Brain microvascular endothelial cell (primary cell): ENCODE results near the gene SRRM2.

ENCODE experiments used
- DNase-seq: peaks from one replicate; pipeline ENCODE4 v3.0.0-alpha.2; 2020
- H3K27ac ChIP-seq: fragments of 250-450 bp; sonication (Bioruptor Pico); 2 replicates; pipeline ENCODE4 v1.5.1; 2020; ENCODE audit warnings: mild to moderate bottlenecking, moderate library complexity
- H3K27me3 ChIP-seq: fragments of 250-450 bp; sonication (Bioruptor Pico); replicated peaks from 2 replicates; pipeline ENCODE4 v1.5.1; 2020; ENCODE audit warnings: mild to moderate bottlenecking
- H3K36me3 ChIP-seq: fragments of 250-450 bp; sonication (Bioruptor Pico); replicated peaks from 2 replicates; pipeline ENCODE4 v1.5.1; 2020; ENCODE audit warnings: mild to moderate bottlenecking
- H3K4me3 ChIP-seq: 2 replicates; pipeline ENCODE4 v1.5.1; 2011; ENCODE audit warnings: low read depth, mild to moderate bottlenecking, control low read depth, low read length, moderate library complexity
- in situ Hi-C: cut with HindIII; loops from 2 replicates; pipeline ENCODE4 v1.10.0; 2017; ENCODE audit warnings: low sequenced_read_pairs, low pct_ligation_motif_present
- TF ChIP-seq, protein P1 (sequence below): IDR thresholded peaks from 2 replicates; pipeline ENCODE4 v1.5.1; 2011; ENCODE audit warnings: low read depth, mild to moderate bottlenecking, moderate library complexity, low read length, control low read depth, inconsistent platforms; ENCODE audit errors: missing control alignments

The SRRM2 gene

DNA sequence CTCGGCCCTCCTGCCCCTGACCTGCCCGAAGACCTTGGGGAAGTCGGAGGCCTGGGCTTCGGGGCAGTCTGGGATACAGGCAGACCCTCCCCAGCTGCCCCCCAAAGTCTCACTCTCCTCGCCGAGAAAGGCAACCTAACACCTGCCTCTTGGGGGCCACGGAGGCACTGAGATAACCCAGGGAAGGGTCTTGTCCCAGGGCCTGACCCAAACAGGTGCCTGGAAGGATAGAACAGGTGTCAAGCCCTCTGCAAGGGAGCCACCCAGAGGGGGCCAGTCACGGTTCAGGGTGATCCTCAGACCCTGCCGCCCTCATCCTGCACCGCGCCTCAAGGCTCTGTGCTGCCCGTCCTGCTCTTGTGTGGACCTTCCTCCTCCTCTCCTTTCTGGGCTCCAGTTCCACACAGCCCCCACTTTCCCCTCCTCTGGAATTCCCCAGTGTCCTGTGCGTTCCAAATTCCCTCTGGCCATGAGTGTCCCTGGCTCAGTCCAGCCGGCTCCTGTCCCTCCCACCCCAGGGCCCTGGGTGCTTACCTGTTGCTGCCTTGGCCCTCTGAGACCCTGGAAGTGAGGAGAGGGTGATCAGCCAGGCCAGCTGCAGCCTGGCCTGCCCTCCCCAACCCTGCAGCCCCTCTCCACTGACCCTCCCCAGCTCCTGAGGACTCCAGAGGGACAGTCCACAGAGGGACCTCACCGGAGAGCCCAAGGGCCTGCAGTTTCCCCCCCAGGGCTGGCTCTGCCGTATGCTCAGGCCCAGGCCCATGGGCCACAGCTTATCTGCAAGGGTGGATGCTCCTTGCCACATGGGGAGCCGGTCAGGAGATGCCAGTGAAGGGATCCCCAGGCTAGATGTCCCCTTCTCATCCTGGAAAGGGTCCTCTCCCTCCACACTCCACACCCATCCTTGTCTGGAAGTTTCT, 36.2 kb upstream of the SRRM2 start:
- TF ChIP-seq, protein P1, sequence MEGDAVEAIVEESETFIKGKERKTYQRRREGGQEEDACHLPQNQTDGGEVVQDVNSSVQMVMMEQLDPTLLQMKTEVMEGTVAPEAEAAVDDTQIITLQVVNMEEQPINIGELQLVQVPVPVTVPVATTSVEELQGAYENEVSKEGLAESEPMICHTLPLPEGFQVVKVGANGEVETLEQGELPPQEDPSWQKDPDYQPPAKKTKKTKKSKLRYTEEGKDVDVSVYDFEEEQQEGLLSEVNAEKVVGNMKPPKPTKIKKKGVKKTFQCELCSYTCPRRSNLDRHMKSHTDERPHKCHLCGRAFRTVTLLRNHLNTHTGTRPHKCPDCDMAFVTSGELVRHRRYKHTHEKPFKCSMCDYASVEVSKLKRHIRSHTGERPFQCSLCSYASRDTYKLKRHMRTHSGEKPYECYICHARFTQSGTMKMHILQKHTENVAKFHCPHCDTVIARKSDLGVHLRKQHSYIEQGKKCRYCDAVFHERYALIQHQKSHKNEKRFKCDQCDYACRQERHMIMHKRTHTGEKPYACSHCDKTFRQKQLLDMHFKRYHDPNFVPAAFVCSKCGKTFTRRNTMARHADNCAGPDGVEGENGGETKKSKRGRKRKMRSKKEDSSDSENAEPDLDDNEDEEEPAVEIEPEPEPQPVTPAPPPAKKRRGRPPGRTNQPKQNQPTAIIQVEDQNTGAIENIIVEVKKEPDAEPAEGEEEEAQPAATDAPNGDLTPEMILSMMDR = no peak
- Histone ChIP-seq H3K4me3 (no peak overlapping the region), H3K27me3 (no peaks in the 10 kb centered on the region), H3K27ac (no peak overlapping the region), H3K36me3 (no peaks in the 10 kb centered on the region)
- DNase-seq = no peak
- in situ Hi-C loops = no loop called here

DNA sequence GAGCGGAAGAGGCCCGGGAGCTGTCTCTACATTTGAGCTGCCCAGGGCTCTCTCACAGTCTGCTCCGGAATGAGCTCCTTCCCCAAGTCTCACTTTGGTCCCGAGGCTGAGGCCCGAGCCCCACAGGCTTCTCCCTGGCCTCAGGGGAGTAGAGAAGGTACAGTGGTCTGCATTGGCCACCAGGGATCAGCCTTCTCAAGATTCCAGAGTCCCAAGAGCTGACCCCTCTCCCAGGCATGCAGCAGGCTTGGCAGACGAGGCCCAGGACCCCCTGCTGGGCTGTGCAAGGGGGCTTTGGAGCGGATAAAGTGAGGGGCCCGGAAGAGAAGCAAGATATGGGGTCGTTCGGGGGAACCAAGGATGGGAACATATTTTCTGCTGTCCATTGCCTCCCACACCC, 35.5 kb upstream of the SRRM2 start:
- Histone ChIP-seq H3K36me3 (no peaks in the 10 kb centered on the region), H3K27ac (no peak overlapping the region), H3K27me3 (no peaks in the 10 kb centered on the region), H3K4me3 (no peak overlapping the region)
- in situ Hi-C loops = no loop called here
- no peak for DNase-seq
- TF ChIP-seq, protein P1 = peak; percentile 1

DNA sequence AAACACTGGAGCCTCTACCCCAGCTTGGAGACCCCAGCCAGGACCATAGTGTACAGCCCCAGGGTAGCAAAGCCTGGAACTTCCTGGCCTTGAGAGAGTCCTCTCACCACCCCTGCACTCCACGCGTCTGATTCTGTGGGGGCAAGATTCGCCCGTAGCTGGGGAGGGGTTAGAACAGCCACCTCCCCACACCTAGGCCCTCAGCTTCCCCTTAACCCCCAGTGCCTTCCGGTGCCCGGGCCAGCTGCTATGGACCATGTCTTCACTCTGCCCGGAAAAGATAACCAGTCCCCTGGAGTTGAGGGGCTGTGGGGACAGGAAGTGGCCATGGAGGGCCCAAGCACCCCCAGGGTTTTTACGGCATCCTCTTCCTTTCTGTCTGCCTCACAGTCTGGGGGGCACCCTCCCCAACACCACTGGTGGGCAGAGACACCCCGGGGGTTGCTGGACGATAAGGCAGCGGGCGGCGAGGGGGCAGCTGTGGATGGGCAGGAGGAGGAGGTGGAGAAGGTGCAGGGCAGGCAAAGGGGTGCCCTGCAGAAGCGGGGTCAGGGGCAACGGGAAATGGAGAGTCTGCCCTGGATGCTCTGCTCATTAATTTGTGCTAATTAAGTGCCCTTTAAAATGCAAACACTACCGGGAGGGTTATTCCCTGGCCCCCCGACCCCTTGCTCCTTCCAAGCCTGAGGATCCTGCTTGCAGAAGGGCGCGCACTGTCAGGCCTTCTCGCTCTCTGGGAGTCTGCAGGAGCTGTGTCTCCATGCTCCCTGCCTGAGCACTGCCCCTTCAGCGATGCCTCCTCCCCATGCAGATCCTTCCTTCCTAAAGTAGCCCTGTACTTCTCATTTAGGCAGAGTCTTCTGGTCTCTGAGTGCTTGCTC, 34.8 kb upstream of the SRRM2 start:
- Histone ChIP-seq H3K4me3 (no peak overlapping the region), H3K27me3 (no peaks in the 10 kb centered on the region), H3K27ac (no peak overlapping the region), H3K36me3 (no peaks in the 10 kb centered on the region)
- TF ChIP-seq, protein P1 = no peak
- DNase-seq = no peak
- in situ Hi-C loops = no loop called here

DNA sequence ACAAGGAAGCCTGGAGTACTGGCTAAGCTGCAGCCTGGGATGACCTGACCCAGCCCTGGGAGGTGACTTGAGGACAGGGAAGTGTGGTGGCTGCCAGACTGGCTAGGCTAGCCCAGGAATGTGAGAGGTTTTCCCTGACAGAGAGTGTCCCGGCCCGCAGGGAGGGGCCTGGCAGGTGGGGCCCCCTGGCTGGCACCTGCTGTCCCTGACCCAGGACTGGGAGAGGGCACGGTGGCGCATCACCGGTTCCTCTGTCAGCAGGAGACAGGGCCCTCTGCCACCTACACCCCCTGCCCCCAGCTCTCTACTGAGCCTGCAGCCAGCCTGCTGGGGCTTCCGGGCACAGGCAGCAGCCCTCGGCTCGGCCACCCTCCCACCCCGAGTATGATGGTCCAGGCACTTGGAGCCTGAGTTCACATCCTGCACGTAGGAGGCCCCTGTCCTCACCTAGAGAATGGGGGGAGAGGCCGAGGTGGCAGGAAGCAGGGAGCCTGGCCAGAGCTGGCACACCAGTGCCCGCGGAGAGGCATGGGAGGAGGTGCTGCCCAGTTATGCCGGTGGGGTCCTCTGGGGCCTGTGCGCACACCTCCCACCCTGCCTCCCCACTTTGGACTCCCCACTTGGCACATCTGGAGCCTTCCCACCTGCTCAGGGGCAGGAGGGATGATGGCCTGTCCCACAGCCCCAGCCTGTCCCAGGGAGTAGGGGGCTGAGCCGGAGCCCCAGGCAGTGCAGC, 32.9 kb upstream of the SRRM2 start:
- TF ChIP-seq, protein P1 = no peak
- no peaks in the 10 kb centered on the region for H3K36me3 ChIP-seq
- H3K27me3 ChIP-seq = no peaks in the 10 kb centered on the region
- no peak overlapping the region for H3K4me3 ChIP-seq
- no peak overlapping the region for H3K27ac ChIP-seq
- in situ Hi-C loops = no loop called here
- DNase-seq = no peak

DNA sequence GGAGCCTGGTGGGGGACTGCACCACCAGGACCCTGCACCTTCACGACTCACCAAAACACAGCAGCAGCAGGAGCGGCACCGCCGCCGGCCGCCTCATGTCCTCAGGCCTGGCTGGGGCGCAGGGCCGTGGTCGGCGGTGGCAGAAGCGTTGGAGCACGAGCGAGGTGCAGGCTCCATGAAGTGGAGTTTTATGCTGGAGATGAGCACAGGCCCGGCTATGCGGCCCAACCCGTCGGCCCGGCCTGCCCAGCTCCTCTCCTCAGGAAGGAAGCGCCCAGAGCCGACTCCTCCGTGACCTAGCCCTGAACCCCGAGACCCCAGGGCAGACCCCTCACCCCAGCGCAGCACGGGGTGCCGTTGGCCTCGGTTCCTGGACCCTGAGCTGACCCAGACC, 32.4 kb upstream of the SRRM2 start, which contains the start of gene PRSS27:
PRSS27 (minus strand) TSS at position 161 of the 394 bp plus-strand sequence; CDS start at position 97, 64 bp downstream.
- Histone ChIP-seq H3K27ac (no peak within 1 kb of the TSS), H3K36me3 (no peaks in the 10 kb centered on the region), H3K4me3 (peak within 1 kb of the TSS; percentile 58), H3K27me3 (no peaks in the 10 kb centered on the region)
- no peak for DNase-seq
- TF ChIP-seq, protein P1 = no peak
- in situ Hi-C loops = no loop called here
